Kidney (tissue), 14 donors: Measurements from ENCODE around the gene VSX2. TPM values are rescaled to one million over a fixed set of nuclear protein-coding genes. Genes with fewer than 3 reads are reported as not detected.
"Not testable (repeated sequence)": the region's sequence is repeated elsewhere in the genome, so short reads cannot be mapped to it uniquely, and the experiment has no call there.

Source experiments
- DNase-seq, 5 donors: peaks; one replicate each; pipeline ENCODE4 v3.0.0-alpha.2; 2013 to 2020
- FAIRE-seq: peaks from 2 replicates; lab custom pipeline; 2012; peaks lifted over from hg19 to GRCh38; lab: Jason Lieb, UNC
- H3K27ac ChIP-seq, 2 donors: one replicate each; pipeline ENCODE4 v1.7.0; 2013; ENCODE audit warnings: low read depth in 2 of 2, low read length in 2 of 2, inconsistent platforms in 1 of 2
- H3K27me3 ChIP-seq: one replicate; pipeline ENCODE4 v1.7.1; 2013; ENCODE audit warnings: low read length, inconsistent platforms; ENCODE audit not compliant: control insufficient read depth, insufficient read depth
- H3K36me3 ChIP-seq, 3 donors: one replicate each; pipeline versions ENCODE4 v1.7.0 to v1.7.1; 2013; ENCODE audit warnings: low read length in 3 of 3, control low read depth in 1 of 3, inconsistent platforms in 1 of 3; ENCODE audit not compliant: insufficient read depth in 3 of 3, control insufficient read depth in 2 of 3
- H3K4me1 ChIP-seq, 3 donors: one replicate each; pipeline versions ENCODE4 v1.7.0 to v1.7.1; 2013; ENCODE audit warnings: low read length in 3 of 3, inconsistent platforms in 1 of 3, low read depth in 1 of 3; ENCODE audit not compliant: control insufficient read depth in 2 of 3, insufficient read depth in 2 of 3
- H3K4me3 ChIP-seq, 3 donors: one replicate each; pipeline versions ENCODE4 v1.7.0 to v1.8.1; 2013; ENCODE audit warnings: low read length in 3 of 3, control low read depth in 1 of 3, inconsistent platforms in 1 of 3
- H3K9ac ChIP-seq, 3 donors: one replicate each; pipeline versions ENCODE4 v1.7.0 to v1.7.1; 2013; ENCODE audit warnings: low read length in 3 of 3, control low read depth in 1 of 3, inconsistent platforms in 1 of 3
- H3K9me3 ChIP-seq, 3 donors: one replicate each; pipeline versions ENCODE4 v1.7.0 to v1.7.1; 2013; ENCODE audit warnings: low read length in 3 of 3, control low read depth in 1 of 3, inconsistent platforms in 1 of 3; ENCODE audit not compliant: control insufficient read depth in 2 of 3, insufficient read depth in 1 of 3
- CTCF ChIP-seq: IDR thresholded peaks from 3 replicates; pipeline ENCODE4 v1.5.1; 2012; ENCODE audit warnings: mild to moderate bottlenecking, moderate library complexity, borderline replicate concordance; ENCODE audit not compliant: insufficient read depth; ENCODE audit errors: extremely low read depth
- intact Hi-C: fragments of 100-400 bp; cut with DNase I; formaldehyde crosslinking; loops from one replicate; pipeline ENCODE4 v1.11.1; 2022
- polyA plus RNA-seq: library from polyadenylated mRNA; stranded (reverse); fragments of 350-450 nt; fragmentation: Illumina TruSeq; extraction: RNeasy Lipid Tissue Mini Kit (QIAGEN cat#74804); gene quantifications from one replicate; pipeline ENCODE4 v1.2.3, GENCODE V29; 2014; ENCODE audit warnings: low read depth, low replicate concordance; ENCODE audit not compliant: insufficient read depth
- total RNA-seq: library from RNA; stranded (reverse); fragmentation: NEBNext Ultra II Directional; extraction: Animal tissue kit (Norgen Biotek cat#: 25700); gene quantifications from one replicate; pipeline ENCODE4 v1.2.1, GENCODE V29; 2021
- donor health status: control.
- donor health status: control.
- donor health status: control.
- donor health status: control.
- donor health status: control.
- donor health status: DM: yes; HTN: yes; CAD: no.
- donor health status: Normal renal cell carcinoma (clear cell type).

The VSX2 gene
- total and polyA plus RNA-seq, 2 donors from 2014 or later = not detected

GRCh38 chr14:74265301-74265965 is 26.2 kb downstream of the VSX2 start:
- H3K36me3 ChIP-seq = no peaks in the 10 kb centered on the region
- DNase-seq (peak in 2 of 5 donors; percentile 37 to 76), FAIRE-seq (no peak)
- H3K9me3 ChIP-seq = no peaks in the 10 kb centered on the region
- no peaks in the 10 kb centered on the region for H3K4me1 ChIP-seq
- no peak overlapping the region for H3K4me3 ChIP-seq
- H3K27ac ChIP-seq = no peak overlapping the region
- no peak for TF ChIP-seq CTCF
- H3K9ac ChIP-seq = no peak overlapping the region
- no peaks in the 10 kb centered on the region for H3K27me3 ChIP-seq
- intact Hi-C loops = no loop called here

- TF ChIP-seq CTCF = no peak
- Histone ChIP-seq H3K9ac (no peak overlapping the region), H3K27me3 (no peaks in the 10 kb centered on the region), H3K9me3 (no peaks in the 10 kb centered on the region), H3K4me1 (no peaks in the 10 kb centered on the region), H3K36me3 (no peaks in the 10 kb centered on the region), H3K27ac (no peak overlapping the region), H3K4me3 (no peak overlapping the region)
- FAIRE-seq = no peak
- intact Hi-C loops = no loop called here
- DNase-seq = no peak
These were observed 28.3 kb downstream of the VSX2 start for GRCh38 chr14:74267588-74267987.

GRCh38 chr14:74270382-74271177 is 31.3 kb downstream of the VSX2 start:
- intact Hi-C loops = not testable (repeated sequence)

GRCh38 chr14:74271365-74271764 is 32.1 kb downstream of the VSX2 start:
- Histone ChIP-seq H3K36me3 (no peaks in the 10 kb centered on the region), H3K27me3 (no peaks in the 10 kb centered on the region), H3K4me3 (no peak overlapping the region), H3K4me1 (no peaks in the 10 kb centered on the region), H3K27ac (no peak overlapping the region), H3K9me3 (no peaks in the 10 kb centered on the region), H3K9ac (no peak overlapping the region)
- DNase-seq (no peak), FAIRE-seq (no peak)
- intact Hi-C loops = no loop called here
- no peak for TF ChIP-seq CTCF

More at GRCh38 chr14:74270382-74271177, 31.3 kb downstream of the VSX2 start:
- H3K36me3 ChIP-seq, H3K27me3 ChIP-seq, H3K4me3 ChIP-seq, H3K4me1 ChIP-seq, H3K9me3 ChIP-seq, H3K9ac ChIP-seq, DNase-seq, FAIRE-seq, H3K27ac ChIP-seq: not testable (repeated sequence)
